Activated naive CD4-positive, alpha-beta T cell treated with anti-CD3 and anti-CD28 coated beads, Interleukin-2, amount 10 ng/mL, durations not matched to agents 7 days and 5 days (primary cell): ENCODE measurements around the gene PITRM1.

Experiments used
- CTCF ChIA-PET: fragments of 350-600 bp; sonication (Branson Sonifier 250); formaldehyde crosslinking; loops from one replicate; lab custom pipeline; 2021; ENCODE audit warnings: antibody characterized with exemption; lab: Charles Lee
- DNase-seq: peaks from one replicate; pipeline ENCODE4 v3.0.0-alpha.2; 2020
- H3K27ac Mint-ChIP-seq: one replicate; pipeline ENCODE4 v1.8.0; 2021; ENCODE audit warnings: mild to moderate bottlenecking, moderate library complexity, mixed read lengths
- H3K27me3 Mint-ChIP-seq: one replicate; pipeline ENCODE4 v1.8.0; 2021; ENCODE audit warnings: mild to moderate bottlenecking, mixed read lengths
- H3K36me3 Mint-ChIP-seq: one replicate; pipeline ENCODE4 v1.8.0; 2021; ENCODE audit warnings: mixed read lengths
- H3K4me1 Mint-ChIP-seq: one replicate; pipeline ENCODE4 v1.8.0; 2021; ENCODE audit warnings: mixed read lengths
- H3K4me3 Mint-ChIP-seq: one replicate; pipeline ENCODE4 v1.8.0; 2021; ENCODE audit warnings: mild to moderate bottlenecking, moderate library complexity, mixed read lengths
- H3K9me3 Mint-ChIP-seq: one replicate; pipeline ENCODE4 v1.8.0; 2021; ENCODE audit warnings: mixed read lengths

Gene PITRM1

DNA sequence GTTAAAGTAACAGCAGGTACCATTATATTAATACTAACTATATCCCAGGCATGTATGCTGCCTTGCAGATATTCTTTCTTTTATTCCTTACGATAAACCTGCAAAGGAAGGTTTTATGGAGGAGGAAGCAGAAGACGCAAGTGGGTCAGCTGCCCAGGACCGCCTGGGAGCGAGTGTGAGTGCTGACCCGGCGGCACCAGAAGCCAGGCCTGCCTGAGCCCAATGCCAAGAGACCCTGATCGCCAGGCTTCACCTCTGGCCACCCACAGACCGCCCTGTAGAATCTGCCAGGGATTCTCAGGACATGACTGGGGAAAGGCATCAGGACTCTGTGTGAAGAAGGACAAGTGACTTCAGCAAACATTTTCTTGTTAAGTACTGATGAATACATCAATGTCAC lies 26.3 kb downstream of the PITRM1 start:
- Mint-ChIP-seq H3K27me3 (no peaks in the 10 kb centered on the region), H3K27ac (no peak overlapping the region), H3K36me3 (peaks cover 51% of the 10 kb centered on the region), H3K4me1 (no peaks in the 10 kb centered on the region), H3K4me3 (no peak overlapping the region), H3K9me3 (no peaks in the 10 kb centered on the region)
- CTCF ChIA-PET: no interaction called here
- DNase-seq: no peak

DNA sequence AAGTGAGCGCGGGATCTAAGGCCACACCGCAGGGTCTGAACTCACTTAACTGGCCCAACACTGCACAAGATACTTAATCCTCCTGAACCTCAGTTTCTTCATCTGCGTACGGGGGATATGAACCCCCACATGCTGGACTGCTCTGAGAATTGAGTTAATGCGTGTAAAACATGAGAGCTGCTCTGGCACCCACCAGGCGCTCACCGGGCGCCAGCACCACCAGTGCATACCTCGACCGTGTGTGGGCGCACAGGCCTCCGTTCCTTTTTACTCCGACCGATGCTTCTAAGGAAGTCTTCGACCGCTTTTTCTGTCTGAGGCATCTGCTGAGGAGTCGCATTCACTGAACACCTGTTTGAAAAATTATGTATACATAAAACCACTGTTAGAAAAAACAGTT lies 27.2 kb downstream of the PITRM1 start:
- Mint-ChIP-seq H3K4me3 (no peak overlapping the region), H3K27ac (no peak overlapping the region), H3K27me3 (no peaks in the 10 kb centered on the region), H3K9me3 (no peaks in the 10 kb centered on the region), H3K4me1 (no peaks in the 10 kb centered on the region), H3K36me3 (peaks cover 57% of the 10 kb centered on the region)
- DNase-seq: no peak
- CTCF ChIA-PET: no interaction called here

DNA sequence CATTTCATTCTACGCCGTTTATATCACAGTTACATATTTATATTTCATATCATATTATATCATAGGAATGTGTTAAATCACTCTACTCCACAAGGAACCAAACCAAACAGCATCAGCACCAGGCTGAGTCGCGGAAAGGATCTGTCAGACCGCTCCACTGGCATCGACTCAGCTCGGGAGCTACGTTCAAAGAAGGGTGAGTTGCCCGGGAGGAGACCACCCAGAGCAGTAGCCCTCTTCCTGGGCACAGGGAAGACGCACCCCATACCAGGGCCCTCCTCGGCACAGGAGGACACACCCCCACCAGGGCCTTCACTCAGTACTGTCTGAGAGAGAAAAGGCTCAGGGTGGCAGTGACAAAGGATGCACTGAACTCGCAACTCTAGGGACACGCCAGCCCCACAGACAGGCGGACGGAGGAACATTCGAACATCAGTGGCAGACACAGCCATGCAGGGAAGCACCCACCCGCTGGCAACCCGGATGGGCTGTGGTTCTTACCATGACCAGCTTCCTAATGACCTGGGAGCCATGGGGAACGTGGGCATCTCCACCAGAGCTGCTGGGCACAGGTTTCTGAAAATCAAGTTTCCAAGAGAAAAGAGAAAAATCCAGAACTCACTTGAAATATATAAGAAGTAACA lies 28.7 kb downstream of the PITRM1 start:
- H3K27ac Mint-ChIP-seq: peak overlapping the region; percentile 7
- no peak overlapping the region for H3K4me3 Mint-ChIP-seq
- H3K9me3 Mint-ChIP-seq: no peaks in the 10 kb centered on the region
- H3K36me3 Mint-ChIP-seq: peaks cover 61% of the 10 kb centered on the region
- no peak for DNase-seq
- no peaks in the 10 kb centered on the region for H3K27me3 Mint-ChIP-seq
- no peaks in the 10 kb centered on the region for H3K4me1 Mint-ChIP-seq
- CTCF ChIA-PET: no interaction called here

DNA sequence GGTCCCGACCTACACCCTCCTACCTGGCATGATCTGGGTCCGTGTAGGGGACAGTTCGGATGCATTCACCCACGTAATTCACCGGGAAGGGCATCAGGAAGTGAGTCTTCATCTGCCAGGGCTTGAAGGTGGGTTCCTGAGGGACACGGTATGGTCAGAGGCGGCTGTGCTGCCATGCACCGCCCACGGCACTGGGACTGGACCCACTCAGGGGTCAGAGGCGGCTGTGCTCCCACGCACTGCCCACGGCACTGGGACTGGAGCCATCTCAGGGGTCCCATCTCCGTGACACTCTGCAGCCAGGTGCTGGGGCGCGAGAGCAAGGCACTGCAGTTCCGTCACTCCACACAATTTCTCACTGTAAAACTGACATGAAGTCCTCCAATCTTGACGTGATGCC lies 29.2 kb downstream of the PITRM1 start:
- no peaks in the 10 kb centered on the region for H3K9me3 Mint-ChIP-seq
- CTCF ChIA-PET: no interaction called here
- peaks cover 66% of the 10 kb centered on the region for H3K36me3 Mint-ChIP-seq
- H3K4me3 Mint-ChIP-seq: no peak overlapping the region
- H3K27ac Mint-ChIP-seq: peak overlapping the region; percentile 7
- DNase-seq: no peak
- H3K27me3 Mint-ChIP-seq: no peaks in the 10 kb centered on the region
- no peaks in the 10 kb centered on the region for H3K4me1 Mint-ChIP-seq

DNA sequence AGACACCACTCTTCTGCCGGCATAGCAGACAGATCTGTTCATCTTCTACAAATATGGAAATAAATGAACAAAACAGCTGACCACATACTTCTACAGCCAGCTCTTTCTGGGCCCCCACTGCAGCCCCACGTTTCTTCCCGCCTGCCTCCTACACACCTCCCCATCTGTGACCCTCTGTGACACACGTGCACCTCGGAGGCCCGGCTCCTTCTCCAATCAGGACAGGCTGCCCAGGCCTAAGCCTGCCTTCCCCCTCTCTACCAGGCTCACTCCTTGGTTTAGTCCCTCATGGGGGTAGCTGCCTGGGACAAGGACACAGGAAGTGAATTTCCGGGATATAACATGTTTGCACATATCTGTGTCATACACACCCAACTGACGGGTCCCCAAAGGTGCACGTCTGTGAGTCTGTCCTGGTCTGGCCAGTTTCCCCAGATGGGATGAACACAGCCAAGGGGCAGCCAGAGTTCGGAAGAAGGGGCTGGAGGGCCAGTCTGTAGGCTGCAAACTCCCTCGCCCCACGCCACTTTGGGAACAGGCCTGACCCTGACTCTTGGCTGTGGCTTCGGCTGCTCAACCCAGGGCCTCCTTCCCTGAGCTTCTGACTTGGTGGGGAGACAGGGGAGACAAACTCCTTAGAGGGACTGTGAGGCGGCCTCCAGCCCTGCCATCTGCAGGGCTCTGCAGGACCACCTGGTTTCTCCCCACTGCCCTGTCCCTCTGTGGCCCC lies 30.3 kb downstream of the PITRM1 start:
- Mint-ChIP-seq H3K4me3 (no peak overlapping the region), H3K9me3 (no peaks in the 10 kb centered on the region), H3K4me1 (no peaks in the 10 kb centered on the region), H3K36me3 (peaks cover 68% of the 10 kb centered on the region), H3K27ac (peak overlapping the region; percentile 21), H3K27me3 (no peaks in the 10 kb centered on the region)
- no peak for DNase-seq
- CTCF ChIA-PET: no interaction called here

DNA sequence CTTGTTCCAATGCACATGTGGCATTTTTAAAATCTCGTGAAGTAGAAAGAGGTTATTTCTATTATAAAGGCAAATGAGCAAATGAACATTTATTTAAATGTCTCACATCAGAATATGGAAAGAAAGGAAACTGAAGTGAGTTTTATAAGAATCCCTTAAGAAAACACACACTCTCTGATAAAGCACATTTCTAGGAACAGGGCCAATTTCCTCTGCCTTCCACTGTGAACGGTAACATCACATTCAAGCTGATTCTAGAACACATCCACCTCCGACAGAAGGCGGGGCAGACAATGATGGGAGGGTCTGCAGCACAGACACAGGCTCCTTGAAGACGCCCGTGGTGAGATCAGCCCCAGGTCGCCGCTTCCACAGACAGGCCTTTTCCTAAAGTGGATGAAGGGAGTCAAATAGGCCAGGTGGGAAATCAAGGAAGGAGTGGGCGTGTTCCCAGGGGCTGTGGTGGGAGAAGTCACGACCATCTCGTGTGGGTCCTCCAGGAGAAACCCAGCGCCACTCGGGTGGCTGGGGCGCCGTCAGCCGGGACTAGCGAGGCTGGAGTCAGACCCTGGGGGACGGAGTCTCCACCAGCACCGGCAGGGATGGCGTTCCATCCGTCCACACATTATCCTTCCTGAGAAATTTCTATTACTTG lies 31.1 kb downstream of the PITRM1 start:
- Mint-ChIP-seq H3K4me3 (no peak overlapping the region), H3K27ac (peak overlapping the region; percentile 33), H3K36me3 (peaks cover 66% of the 10 kb centered on the region), H3K27me3 (no peaks in the 10 kb centered on the region), H3K9me3 (no peaks in the 10 kb centered on the region), H3K4me1 (no peaks in the 10 kb centered on the region)
- CTCF ChIA-PET: no interaction called here
- DNase-seq: no peak

DNA sequence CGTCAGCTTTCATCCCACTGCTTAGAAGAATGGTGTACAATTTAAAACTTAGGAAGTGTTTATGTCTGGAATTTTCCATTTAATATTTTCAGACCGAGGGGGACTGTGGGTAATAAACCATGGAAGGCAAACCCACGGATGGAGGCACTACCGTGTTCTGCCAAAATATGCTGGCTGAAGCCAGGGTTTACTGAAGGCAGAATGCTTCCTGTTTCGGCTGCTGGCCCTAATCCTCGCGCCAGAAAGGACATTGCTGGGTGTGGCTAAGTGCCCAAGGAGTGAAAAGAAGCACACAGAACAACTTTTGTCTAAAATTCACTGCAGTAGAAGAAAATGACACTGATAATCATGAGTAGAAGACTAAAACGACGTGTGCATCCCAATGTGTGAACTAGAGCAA lies 32.3 kb downstream of the PITRM1 start:
- CTCF ChIA-PET: no interaction called here
- Mint-ChIP-seq H3K27ac (no peak overlapping the region), H3K4me3 (no peak overlapping the region), H3K27me3 (no peaks in the 10 kb centered on the region), H3K9me3 (no peaks in the 10 kb centered on the region), H3K4me1 (no peaks in the 10 kb centered on the region), H3K36me3 (peaks cover 70% of the 10 kb centered on the region)
- no peak for DNase-seq

DNA sequence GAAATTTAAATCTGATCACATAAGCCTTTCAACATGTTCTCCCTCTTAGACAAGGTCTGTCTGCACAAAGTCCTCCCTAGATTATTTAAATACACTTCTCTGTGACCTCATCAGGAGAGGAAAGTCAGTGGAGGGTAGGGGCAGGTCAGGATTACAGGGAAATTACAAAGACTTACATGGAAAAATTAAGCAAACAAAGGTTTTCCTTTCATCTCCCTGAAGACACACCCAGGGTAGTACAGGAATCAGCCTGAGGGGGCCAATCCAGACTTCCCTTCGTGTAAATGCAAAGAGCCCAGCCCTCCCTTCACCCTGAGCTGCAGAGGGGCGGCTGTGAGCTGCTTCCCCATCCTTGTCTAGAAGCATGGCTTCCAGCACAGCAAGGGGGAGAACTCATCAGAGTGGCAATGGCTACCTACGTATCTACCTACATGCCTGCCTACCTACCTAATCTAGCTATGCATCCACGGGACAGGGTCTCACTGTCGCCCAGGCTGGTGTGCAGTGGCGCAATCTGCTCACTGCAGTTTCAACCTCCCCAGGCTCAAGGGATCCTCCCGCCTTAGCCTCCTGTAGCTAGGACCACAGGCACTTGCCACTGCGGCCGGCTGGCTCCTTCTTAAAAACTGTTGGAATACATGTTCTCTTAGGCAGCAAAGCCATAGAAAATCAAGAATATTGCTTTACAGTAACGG lies 33.2 kb downstream of the PITRM1 start:
- H3K36me3 Mint-ChIP-seq: peaks cover 76% of the 10 kb centered on the region
- H3K4me1 Mint-ChIP-seq: no peaks in the 10 kb centered on the region
- H3K9me3 Mint-ChIP-seq: no peaks in the 10 kb centered on the region
- no peak overlapping the region for H3K27ac Mint-ChIP-seq
- no peak overlapping the region for H3K4me3 Mint-ChIP-seq
- CTCF ChIA-PET: no interaction called here
- H3K27me3 Mint-ChIP-seq: no peaks in the 10 kb centered on the region
- DNase-seq: no peak

DNA sequence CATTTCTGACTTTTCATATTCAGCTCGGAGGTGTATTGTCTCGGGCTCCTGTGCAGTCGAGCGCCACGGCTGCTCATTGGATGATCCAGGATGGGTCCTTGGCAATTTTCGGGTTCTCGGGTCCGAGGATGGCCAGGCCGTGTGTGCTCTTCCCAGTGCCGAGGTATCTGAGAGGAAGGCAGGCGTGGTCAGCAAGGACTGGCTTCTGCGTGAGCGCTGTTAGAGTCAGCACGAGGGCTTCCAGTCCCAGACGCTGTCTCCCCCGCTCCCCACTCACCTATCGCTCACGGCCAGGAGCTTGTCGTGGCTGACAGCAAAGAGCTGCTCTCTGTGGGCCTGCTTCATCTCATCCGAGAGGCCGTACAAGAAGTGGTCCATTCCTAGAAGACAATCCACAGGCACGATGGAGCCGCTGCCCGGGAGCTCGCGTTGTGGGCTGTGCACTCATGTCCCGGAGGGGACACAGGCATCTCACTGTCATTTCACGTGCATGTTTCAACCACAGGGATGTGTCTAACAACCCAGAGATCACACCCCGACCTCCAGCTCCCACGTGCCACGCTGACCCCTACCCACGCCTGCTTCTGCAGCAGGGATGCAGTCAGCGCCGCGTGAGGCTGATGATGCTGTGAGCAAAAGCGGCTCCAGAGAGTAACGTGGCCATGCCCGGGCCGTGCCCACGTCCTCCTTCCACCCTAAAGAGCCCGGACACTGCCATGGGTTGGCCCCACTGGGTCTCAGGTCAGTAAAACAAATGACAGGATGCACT lies 34.4 kb downstream of the PITRM1 start:
- no peak overlapping the region for H3K27ac Mint-ChIP-seq
- no peak overlapping the region for H3K4me3 Mint-ChIP-seq
- no peak for DNase-seq
- H3K27me3 Mint-ChIP-seq: no peaks in the 10 kb centered on the region
- H3K36me3 Mint-ChIP-seq: peaks cover 74% of the 10 kb centered on the region
- H3K9me3 Mint-ChIP-seq: no peaks in the 10 kb centered on the region
- H3K4me1 Mint-ChIP-seq: no peaks in the 10 kb centered on the region
- CTCF ChIA-PET: no interaction called here

DNA sequence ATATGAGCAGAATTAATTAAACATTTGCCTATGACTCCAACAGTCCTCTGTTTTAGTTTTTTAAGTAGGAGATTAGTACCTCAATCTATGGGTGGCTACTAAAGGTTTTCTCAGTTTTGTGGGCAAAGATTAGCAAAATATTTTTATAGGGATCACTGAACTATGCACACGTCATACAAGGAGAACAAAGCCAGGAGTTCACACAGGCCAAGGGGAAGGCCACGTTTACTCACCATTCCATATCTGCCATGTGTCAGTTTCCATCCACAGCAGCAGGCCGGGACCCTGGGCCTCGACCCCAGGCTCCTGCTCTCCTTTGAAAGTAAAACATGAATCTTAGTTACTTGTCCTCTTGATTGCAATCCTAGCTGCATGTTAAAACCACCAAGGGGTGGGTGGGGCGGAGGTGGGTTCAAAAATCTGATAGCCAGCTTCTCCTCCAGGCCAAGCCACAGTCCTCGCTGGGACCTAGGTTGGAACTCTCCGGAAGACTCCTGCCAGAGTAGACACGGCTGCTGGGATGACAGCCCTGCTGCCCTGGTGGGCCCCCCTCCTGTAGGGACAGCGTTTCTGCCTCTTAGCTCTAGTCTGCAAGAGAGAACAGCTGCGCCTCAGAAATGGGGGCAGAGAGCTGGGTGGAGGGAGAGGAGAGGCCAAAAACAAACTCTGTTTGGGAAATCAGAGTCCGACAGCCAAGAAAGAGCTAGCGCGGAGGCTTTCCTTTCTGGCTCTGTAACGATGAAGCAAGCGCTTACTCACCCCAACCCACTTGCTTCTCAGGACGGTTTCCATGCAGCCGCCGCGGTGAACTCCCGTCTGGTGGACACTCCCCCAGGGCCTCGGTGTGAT lies 35.6 kb downstream of the PITRM1 start:
- Mint-ChIP-seq H3K27ac (peak overlapping the region; percentile 37), H3K27me3 (no peaks in the 10 kb centered on the region), H3K36me3 (peaks cover 79% of the 10 kb centered on the region), H3K4me3 (no peak overlapping the region), H3K9me3 (no peaks in the 10 kb centered on the region), H3K4me1 (no peaks in the 10 kb centered on the region)
- CTCF ChIA-PET: no interaction called here
- DNase-seq: no peak

DNA sequence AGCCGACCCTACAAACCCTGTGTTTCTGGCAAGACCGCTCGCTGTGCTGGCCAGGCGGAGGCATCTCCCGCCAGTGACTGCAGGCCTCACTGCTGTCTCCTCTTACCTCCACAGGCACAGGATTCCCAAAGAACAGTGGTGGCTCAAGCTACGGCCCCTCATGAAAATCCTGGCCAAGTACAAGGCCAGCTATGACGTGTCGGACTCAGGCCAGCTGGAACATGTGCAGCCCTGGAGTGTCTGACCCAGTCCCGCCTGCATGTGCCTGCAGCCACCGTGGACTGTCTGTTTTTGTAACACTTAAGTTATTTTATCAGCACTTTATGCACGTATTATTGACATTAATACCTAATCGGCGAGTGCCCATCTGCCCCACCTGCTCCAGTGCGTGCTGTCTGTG lies 36.2 kb downstream of the PITRM1 start:
- Mint-ChIP-seq H3K4me1 (no peaks in the 10 kb centered on the region), H3K9me3 (no peaks in the 10 kb centered on the region), H3K27me3 (no peaks in the 10 kb centered on the region), H3K4me3 (no peak overlapping the region), H3K36me3 (peaks cover 80% of the 10 kb centered on the region), H3K27ac (no peak overlapping the region)
- CTCF ChIA-PET: no interaction called here
- DNase-seq: no peak

DNA sequence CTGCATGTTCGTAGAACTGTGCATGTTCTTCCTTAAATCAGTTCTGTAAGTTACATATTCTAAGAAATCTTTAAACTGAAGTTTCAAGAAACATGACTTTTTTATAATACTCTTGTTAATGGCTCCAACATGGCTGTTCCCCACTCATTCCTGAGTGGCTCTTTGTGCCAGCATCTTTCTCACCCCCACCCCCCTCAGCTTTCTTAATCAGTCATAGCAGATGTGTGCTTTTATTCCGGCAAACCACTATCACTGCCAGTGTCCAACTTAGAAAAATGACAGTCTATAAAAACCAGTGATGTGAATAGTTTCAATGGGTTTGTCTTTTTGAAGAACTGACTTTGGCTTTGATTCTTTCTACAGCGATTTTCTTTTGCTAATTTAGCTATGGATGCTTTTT lies 37.6 kb downstream of the PITRM1 start:
- H3K27me3 Mint-ChIP-seq: no peaks in the 10 kb centered on the region
- no peak for DNase-seq
- no peaks in the 10 kb centered on the region for H3K4me1 Mint-ChIP-seq
- H3K27ac Mint-ChIP-seq: no peak overlapping the region
- H3K4me3 Mint-ChIP-seq: no peak overlapping the region
- H3K9me3 Mint-ChIP-seq: no peaks in the 10 kb centered on the region
- CTCF ChIA-PET: no interaction called here
- peaks cover 77% of the 10 kb centered on the region for H3K36me3 Mint-ChIP-seq

DNA sequence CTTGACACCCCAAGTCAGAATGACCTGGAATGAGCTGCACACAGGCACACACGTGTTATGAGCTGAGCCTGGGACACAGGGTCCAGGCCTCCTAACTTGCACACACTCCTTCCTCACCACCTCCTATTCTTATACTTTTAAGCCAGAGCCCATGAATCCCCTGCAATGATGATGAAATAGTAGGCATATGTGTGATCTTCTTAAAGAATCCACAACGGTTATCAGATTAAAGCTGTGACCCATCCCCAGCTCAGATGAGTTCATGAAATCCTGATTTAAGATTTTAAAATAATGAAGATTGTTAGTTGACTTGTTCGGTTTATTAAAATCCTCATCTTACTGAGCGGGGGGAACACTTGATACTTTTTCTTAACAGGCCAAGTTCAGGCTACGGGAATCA lies 38.6 kb downstream of the PITRM1 start:
- no peak for DNase-seq
- no peak overlapping the region for H3K4me3 Mint-ChIP-seq
- no peaks in the 10 kb centered on the region for H3K4me1 Mint-ChIP-seq
- H3K27ac Mint-ChIP-seq: peak overlapping the region; percentile 80
- H3K36me3 Mint-ChIP-seq: peaks cover 74% of the 10 kb centered on the region
- no peaks in the 10 kb centered on the region for H3K27me3 Mint-ChIP-seq
- no peaks in the 10 kb centered on the region for H3K9me3 Mint-ChIP-seq
- CTCF ChIA-PET: interaction anchor here (0.7 to 1.2 kb wide), 2 partner anchors 13 to 287 kb away, joined by 3 to 4 read pairs; no protein-coding TSS in a partner anchor
